K562 (cell line): ENCODE measurements around the gene TMEM132D. TPM values are rescaled to one million over a fixed set of nuclear protein-coding genes. Genes with fewer than 3 reads are reported as not detected.

Experiments used
- ATAC-seq: fragments of 200-7000 bp; cut with Tn5 transposase; 3 replicates; pipeline ENCODE4 v1.9.1; 2020; ENCODE audit warnings: moderate library complexity
- BruUV-seq: library from RNA; stranded (reverse); fragments of 400-500 nt; replicated peaks from 2 replicates; lab custom pipeline; 2021; lab: Mats Ljungman, UMichigan
- CTCF ChIA-PET: fragments of 300-600 bp; formaldehyde crosslinking; extraction: SDS; loops from one replicate; lab custom pipeline; 2021; ENCODE audit warnings: low intra/inter-chr PET ratio; lab: Yijun Ruan, JAX
- POLR2A ChIA-PET: fragments of 300-600, 350-650 bp; sonication (Branson Sonifier 250); formaldehyde crosslinking; extraction: SDS; loops from one replicate; lab custom pipeline; 2021; ENCODE audit warnings: antibody characterized with exemption, inconsistent platforms; lab: Yijun Ruan, JAX
- DNase-seq, 4 experiments: peaks; one replicate each; pipeline versions ENCODE4 v3.0.0 to v3.0.0-alpha.2; 2011 to 2018; ENCODE audit warnings: low spot score in 3 of 4, mixed read lengths in 3 of 4; ENCODE audit errors: extremely low read depth in 1 of 4
- FAIRE-seq: peaks from 2 replicates; lab custom pipeline; 2011; peaks lifted over from hg19 to GRCh38; lab: Jason Lieb, UNC
- H2AFZ ChIP-seq: 2 replicates; pipeline ENCODE4 v1.6.0; 2011; ENCODE audit warnings: low read depth, low read length, control low read depth, inconsistent platforms
- H3K27ac ChIP-seq: fragments of 200-600 bp; 3 replicates; pipeline ENCODE4 v1.8.0; 2011; ENCODE audit warnings: low read depth, mild to moderate bottlenecking, control low read depth, inconsistent platforms, low read length, moderate library complexity, mixed read lengths; ENCODE audit errors: extremely low read depth
- H3K27me3 ChIP-seq, 2 experiments: fragments of 300-600 bp in 1 of 2; 2 replicates in 1 of 2; 3 replicates in 1 of 2; pipeline versions ENCODE4 v1.6.0 to v1.8.0; 2011; ENCODE audit warnings: inconsistent platforms in 2 of 2, low read length in 2 of 2, mild to moderate bottlenecking in 1 of 2, mixed read lengths in 1 of 2, moderate library complexity in 1 of 2; ENCODE audit not compliant: control insufficient read depth in 2 of 2, insufficient read depth in 2 of 2
- H3K36me3 ChIP-seq: fragments of 300-600 bp; 3 replicates; pipeline ENCODE4 v1.8.0; 2011; ENCODE audit warnings: mild to moderate bottlenecking, low read length, inconsistent platforms; ENCODE audit not compliant: control insufficient read depth, insufficient read depth
- H3K4me1 ChIP-seq, 2 experiments: fragments of 200-600 bp in 1 of 2; replicated peaks in 1 of 2; 2 replicates in 1 of 2; 3 replicates in 1 of 2; pipeline versions ENCODE4 v1.5.1 to v1.8.0; 2011; ENCODE audit warnings: inconsistent platforms in 2 of 2, low read length in 2 of 2, mild to moderate bottlenecking in 1 of 2, mixed read lengths in 1 of 2, moderate library complexity in 1 of 2; ENCODE audit not compliant: control insufficient read depth in 2 of 2, insufficient read depth in 2 of 2
- H3K4me2 ChIP-seq: 2 replicates; pipeline ENCODE4 v1.6.1; 2011; ENCODE audit warnings: low read length, control low read depth, inconsistent platforms, mixed read lengths; ENCODE audit not compliant: insufficient read depth
- H3K4me3 ChIP-seq: fragments of 200-600 bp; sonication (generic), shearing (Covaris generic); 2 replicates; pipeline ENCODE4 v1.5.1; 2016; ENCODE audit warnings: control low read depth, inconsistent platforms
- H3K79me2 ChIP-seq: fragments of 200-600 bp; 3 replicates; pipeline ENCODE4 v1.8.0; 2011; ENCODE audit warnings: low read length, inconsistent platforms; ENCODE audit not compliant: control insufficient read depth, insufficient read depth
- H3K9ac ChIP-seq, 2 experiments: 2 replicates each; pipeline versions ENCODE4 v1.6.0 to v1.6.1; 2011; ENCODE audit warnings: low read depth in 2 of 2, low read length in 2 of 2, control low read depth in 1 of 2, inconsistent platforms in 1 of 2, mild to moderate bottlenecking in 1 of 2, mixed read lengths in 1 of 2; ENCODE audit not compliant: insufficient read depth in 1 of 2
- H3K9me1 ChIP-seq: one replicate; pipeline ENCODE4 v1.6.0; 2011; ENCODE audit warnings: inconsistent platforms, mild to moderate bottlenecking, low read length, moderate library complexity; ENCODE audit not compliant: control insufficient read depth, insufficient read depth
- H3K9me3 ChIP-seq: replicated peaks from 2 replicates; pipeline ENCODE4 v1.5.1; 2011; ENCODE audit warnings: low read depth, low read length, inconsistent platforms; ENCODE audit not compliant: control insufficient read depth, insufficient read depth
- H4K20me1 ChIP-seq: replicated peaks from 2 replicates; pipeline ENCODE4 v1.6.1; 2011; ENCODE audit warnings: low read length, inconsistent platforms, mixed read lengths; ENCODE audit not compliant: control insufficient read depth, insufficient read depth
- CBX2 ChIP-seq: fragments of 200-600 bp; sonication (generic); IDR thresholded peaks from one replicate; pipeline ENCODE4 v1.6.1; 2012; ENCODE audit warnings: mild to moderate bottlenecking, low read length, inconsistent platforms; ENCODE audit not compliant: insufficient read depth, poor library complexity, severe bottlenecking
- CGGBP1 ChIP-seq: fragments of 250-450 bp; sonication (Bioruptor Pico); IDR thresholded peaks from 2 replicates; pipeline ENCODE4 v1.9.0; 2021; ENCODE audit warnings: mild to moderate bottlenecking
- CHD2 ChIP-seq: IDR thresholded peaks from 2 replicates; pipeline ENCODE4 v1.6.1; 2011; ENCODE audit warnings: low read depth, low read length
- HDAC6 ChIP-seq: IDR thresholded peaks from 2 replicates; pipeline ENCODE4 v1.6.1; 2012; ENCODE audit warnings: low read depth, mild to moderate bottlenecking, control low read depth, inconsistent platforms, low read length, moderate library complexity
- HIVEP1 ChIP-seq: fragments of 250-450 bp; sonication (Bioruptor Pico); IDR thresholded peaks from 2 replicates; pipeline ENCODE4 v1.4.0; 2020; ENCODE audit warnings: mild to moderate bottlenecking
- HSF4 ChIP-seq: fragments of 250-450 bp; sonication (Bioruptor Pico); IDR thresholded peaks from 2 replicates; pipeline ENCODE4 v2.1.2; 2022; ENCODE audit warnings: mild to moderate bottlenecking, moderate library complexity, borderline replicate concordance
- MAFF ChIP-seq: IDR thresholded peaks from 2 replicates; pipeline ENCODE4 v1.6.1; 2012; ENCODE audit warnings: low read length, improper control_type of control experiment
- POLR3G ChIP-seq: IDR thresholded peaks from 2 replicates; pipeline ENCODE4 v1.6.1; 2011; ENCODE audit not compliant: insufficient read length, insufficient replicate concordance; ENCODE audit errors: extremely low read depth
- POU5F1 ChIP-seq: fragments of 150-350 bp; IDR thresholded peaks from 2 replicates; pipeline ENCODE4 v1.6.1; 2014; ENCODE audit warnings: borderline replicate concordance, low read length, low read depth, mild to moderate bottlenecking; ENCODE audit not compliant: partially characterized antibody
- RBM17 ChIP-seq: fragments of 200-400 bp; formaldehyde crosslinking; IDR thresholded peaks from 2 replicates; pipeline ENCODE4 v1.6.1; 2017; ENCODE audit warnings: low read depth, mild to moderate bottlenecking, low read length, borderline replicate concordance
- SIN3B ChIP-seq: fragments of 450-650 bp; IDR thresholded peaks from 2 replicates; pipeline ENCODE4 v1.6.1; 2017; ENCODE audit warnings: low read depth, mild to moderate bottlenecking, moderate library complexity
- SRSF7 ChIP-seq: fragments of 200-400 bp; formaldehyde crosslinking; optimal IDR thresholded peaks from 2 replicates; pipeline ENCODE3; 2017; ENCODE audit warnings: mild to moderate bottlenecking, low read depth, low read length
- TAF9B ChIP-seq: fragments of 450-650 bp; IDR thresholded peaks from 2 replicates; pipeline ENCODE4 v1.6.1; 2018; ENCODE audit warnings: mild to moderate bottlenecking; ENCODE audit not compliant: partially characterized antibody
- TCF7L2 ChIP-seq: fragments of 150-350 bp; IDR thresholded peaks from 2 replicates; pipeline ENCODE4 v1.6.1; 2016; ENCODE audit warnings: low read depth, mild to moderate bottlenecking, low read length, moderate library complexity
- ZNF143 ChIP-seq: sonication (generic); formaldehyde crosslinking; IDR thresholded peaks from 2 replicates; pipeline ENCODE4 v1.9.0; 2022; ENCODE audit warnings: mild to moderate bottlenecking, missing genetic modification reagents
- ZNF395 ChIP-seq: fragments of 200-800 bp; sonication (Bioruptor generic); IDR thresholded peaks from 2 replicates; pipeline ENCODE4 v1.6.1; 2017; ENCODE audit warnings: missing genetic modification characterization, missing compliant biosample characterization
- ZSCAN29 ChIP-seq: fragments of 450-650 bp; IDR thresholded peaks from 2 replicates; pipeline ENCODE4 v1.6.1; 2017
- WGBS: fragments of 100-300 bp; shearing (Covaris generic); methylation state at CpG from one replicate; pipeline ENCODE4 v1.1.6; 2016; ENCODE audit warnings: low coverage, mixed read lengths; ENCODE audit not compliant: insufficient coverage; ENCODE audit errors: missing lambda C conversion rate; 5-methylcytosine and 5-hydroxymethylcytosine counted together
- in situ Hi-C: fragments of 300-500 bp; cut with MboI; formaldehyde crosslinking; loops from 4 replicates; pipeline ENCODE4 v1.15.0; 2018; ENCODE audit warnings: inconsistent platforms, mixed read lengths
- intact Hi-C: fragments of 100-400 bp; cut with micrococcal nuclease; formaldehyde crosslinking; loops from 2 replicates; pipeline ENCODE4 v1.14.2; 2022
- polyA plus RNA-seq, 8 experiments: library from polyadenylated mRNA; depleted of rRNA in 4 of 8; stranded (reverse) in 5 of 8; unstranded in 3 of 8; fragments of >200 nt; fragmentation: Nextera tagmentation in 2 of 8; fragmentation: Illumina TruSeq in 1 of 8; extraction: Ambion mirVana in 2 of 8; extraction: Trizol in 1 of 8; gene quantifications; 2 replicates each; pipeline versions ENCODE4 v1.2.1 to v1.2.3, GENCODE V29; 2011 to 2014; ENCODE audit warnings: inconsistent platforms in 1 of 8, missing spikeins in 1 of 8
- total RNA-seq, 7 experiments: library from RNA; depleted of rRNA in 6 of 7; stranded (reverse); fragments of >200 nt in 6 of 7; fragmentation: Illumina TruSeq in 2 of 7; extraction: Trizol in 2 of 7; gene quantifications; 2 replicates each; pipeline versions ENCODE4 v1.2.1 to v1.2.3, GENCODE V29; 2011 to 2021; ENCODE audit warnings: low replicate concordance in 1 of 7
- TF ChIP-seq, protein P1 (sequence below), 2 experiments: fragments of 450-650 bp; conservative IDR thresholded peaks; 2 replicates each; pipeline ENCODE4 v1.6.1; 2017; ENCODE audit warnings: mild to moderate bottlenecking in 2 of 2, moderate library complexity in 2 of 2

The TMEM132D gene
- total and polyA plus RNA-seq, 9 of the 15 experiments (the other 6 are each of a cell fraction or from before 2014, with no cell fraction given) = not detected

DNA sequence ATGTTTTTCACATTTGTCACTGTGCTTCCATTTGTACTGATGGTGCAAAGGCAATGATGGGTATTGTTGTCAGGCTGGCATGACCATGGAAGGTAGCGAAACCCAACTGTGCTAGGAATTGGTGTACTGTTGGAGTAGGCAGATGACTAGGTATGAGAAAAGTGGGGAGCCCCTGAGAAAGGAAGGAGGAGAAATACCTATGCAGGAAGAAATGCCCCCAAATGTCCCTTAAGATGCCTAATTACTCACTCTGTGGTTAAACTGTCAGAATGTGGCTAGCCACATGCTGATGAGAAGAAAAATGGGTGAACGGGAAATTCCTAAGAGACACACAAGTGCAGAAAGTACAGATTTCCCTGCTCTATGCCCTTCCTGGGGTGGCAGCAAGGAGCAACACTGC, 339.1 kb downstream of the TMEM132D start (continued):
- TF ChIP-seq TCF7L2 (no peak), ZNF143 (no peak), ZSCAN29 (no peak), RBM17 (no peak)
- TF ChIP-seq, protein P1, sequence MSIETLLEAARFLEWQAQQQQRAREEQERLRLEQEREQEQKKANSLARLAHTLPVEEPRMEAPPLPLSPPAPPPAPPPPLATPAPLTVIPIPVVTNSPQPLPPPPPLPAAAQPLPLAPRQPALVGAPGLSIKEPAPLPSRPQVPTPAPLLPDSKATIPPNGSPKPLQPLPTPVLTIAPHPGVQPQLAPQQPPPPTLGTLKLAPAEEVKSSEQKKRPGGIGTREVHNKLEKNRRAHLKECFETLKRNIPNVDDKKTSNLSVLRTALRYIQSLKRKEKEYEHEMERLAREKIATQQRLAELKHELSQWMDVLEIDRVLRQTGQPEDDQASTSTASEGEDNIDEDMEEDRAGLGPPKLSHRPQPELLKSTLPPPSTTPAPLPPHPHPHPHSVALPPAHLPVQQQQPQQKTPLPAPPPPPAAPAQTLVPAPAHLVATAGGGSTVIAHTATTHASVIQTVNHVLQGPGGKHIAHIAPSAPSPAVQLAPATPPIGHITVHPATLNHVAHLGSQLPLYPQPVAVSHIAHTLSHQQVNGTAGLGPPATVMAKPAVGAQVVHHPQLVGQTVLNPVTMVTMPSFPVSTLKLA (conservative IDR thresholded peaks at IDR 0.05) = no peak

GRCh38 chr12:129563266-129563665, 340.6 kb downstream of the TMEM132D start:
- no peak overlapping the region for H3K27ac ChIP-seq
- no peak for FAIRE-seq
- in situ Hi-C loops = no loop called here
- H4K20me1 ChIP-seq = no peaks in the 10 kb centered on the region
- no peaks in the 10 kb centered on the region for H3K4me1 ChIP-seq
- no peak overlapping the region for H3K9ac ChIP-seq
- ChIA-PET CTCF (no interaction called here), POLR2A (no interaction called here)
- no peak for DNase-seq
- no peak overlapping the region for H3K4me3 ChIP-seq
- no peak overlapping the region for H2AFZ ChIP-seq
- no peaks in the 10 kb centered on the region for H3K79me2 ChIP-seq
- no peaks in the 10 kb centered on the region for H3K36me3 ChIP-seq
- intact Hi-C loops = no loop called here
- 0% methylated on average over 1 of the region's 2 CpGs for WGBS
- H3K9me1 ChIP-seq = no peaks in the 10 kb centered on the region
- H3K9me3 ChIP-seq = no peaks in the 10 kb centered on the region
- no peaks in the 10 kb centered on the region for H3K27me3 ChIP-seq
- no peak overlapping the region for H3K4me2 ChIP-seq
- ATAC-seq = no peak
- no TSS peak for BruUV-seq
- no peak for TF ChIP-seq HSF4 (CRISPR knock-in tag)
- TF ChIP-seq CBX2 = no peak
- no peak for TF ChIP-seq HDAC6
- TF ChIP-seq CHD2 = no peak
- TF ChIP-seq CGGBP1 (CRISPR knock-in tag) = no peak
- no peak for TF ChIP-seq TAF9B
- TF ChIP-seq ZNF395 (CRISPR knock-in tag) = no peak
- TF ChIP-seq SIN3B = no peak
- no peak for TF ChIP-seq POLR3G
- no peak for TF ChIP-seq HIVEP1
- no peak for TF ChIP-seq POU5F1
- no peak for TF ChIP-seq MAFF
- TF ChIP-seq SRSF7 = no peak
